ENCODE data around the gene MGAT5.

MGAT5 gene

DNA sequence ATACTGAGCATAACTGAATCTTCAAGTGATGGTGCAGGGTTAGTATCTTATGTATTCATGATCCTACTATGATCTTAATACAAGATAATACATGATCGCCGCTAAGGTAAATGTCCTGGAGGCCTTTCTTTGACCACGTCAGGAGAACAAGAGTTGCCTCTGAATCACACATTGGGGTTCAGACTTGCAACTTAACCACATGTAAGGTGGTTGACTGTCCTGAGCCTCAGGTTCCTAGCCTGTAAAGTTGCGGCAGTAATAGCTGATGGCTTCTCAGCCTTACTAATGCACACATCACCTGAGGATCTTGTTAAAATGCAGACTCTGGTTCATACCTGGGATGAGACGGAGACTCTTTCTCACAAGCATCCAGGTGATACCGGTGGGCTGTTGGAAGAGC lies 112.5 kb downstream of the MGAT5 start:
- Histone ChIP-seq H3K4me1 (ENCODE audit: low read length) (peaks cover 15% of the 10 kb centered on the region), H3K9ac (ENCODE audit: low read length) (no peak overlapping the region), H3K4me2 (ENCODE audit: low read length) (no peak overlapping the region)

DNA sequence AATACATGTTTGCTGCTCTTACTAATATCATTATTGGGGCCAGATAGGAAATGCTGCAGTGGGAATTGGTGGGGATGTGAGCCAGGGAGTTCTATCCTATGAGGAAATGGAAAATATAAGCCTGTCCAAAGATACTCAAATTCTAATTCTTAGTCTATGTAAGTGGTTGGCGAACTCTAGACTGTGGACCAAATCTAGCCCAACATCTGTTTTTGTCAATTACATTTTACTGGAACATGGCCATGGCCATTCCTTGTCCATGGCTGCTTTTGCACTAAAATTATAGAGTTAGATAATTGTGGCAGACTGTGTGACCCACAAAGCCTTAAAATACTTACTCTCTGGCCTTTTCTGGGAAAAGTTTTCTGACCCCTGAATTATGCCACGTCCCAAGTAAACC lies 113.3 kb downstream of the MGAT5 start:
- H3K4me1 ChIP-seq (ENCODE audit: low read length): peaks cover 15% of the 10 kb centered on the region
- TF ChIP-seq EZH2phosphoT487 (IDR thresholded peaks at IDR 0.05; ENCODE audit: low read depth): no peak
- TF ChIP-seq CTCF (IDR thresholded peaks at IDR 0.05; ENCODE audit: low read depth, low read length): no peak
- no peaks in the 10 kb centered on the region for H3K27me3 ChIP-seq (ENCODE audit: low read depth, low read length)
- H4K20me1 ChIP-seq (ENCODE audit: insufficient read depth, low read length): no peaks in the 10 kb centered on the region
- no peaks in the 10 kb centered on the region for H3K9me3 ChIP-seq (ENCODE audit: insufficient read depth, low read length)
- H3K36me3 ChIP-seq (replicated peaks; ENCODE audit: low read depth, low read length): no peaks in the 10 kb centered on the region
- no peak overlapping the region for H2AFZ ChIP-seq (ENCODE audit: low read depth, low read length)
- H3K79me2 ChIP-seq (ENCODE audit: low read length): no peaks in the 10 kb centered on the region
- no peak overlapping the region for H3K4me2 ChIP-seq (ENCODE audit: low read length)
- H3K4me3 ChIP-seq (ENCODE audit: low read length): no peak overlapping the region
- H3K27ac ChIP-seq (ENCODE audit: low read length): no peak overlapping the region
- H3K9ac ChIP-seq (ENCODE audit: low read length): no peak overlapping the region

More for the DNA sequence above, 112.5 kb downstream of the MGAT5 start:
- H3K27me3 ChIP-seq (ENCODE audit: low read depth, low read length): no peaks in the 10 kb centered on the region
- no peak overlapping the region for H3K4me3 ChIP-seq (ENCODE audit: low read length)
- H4K20me1 ChIP-seq (ENCODE audit: insufficient read depth, low read length): no peaks in the 10 kb centered on the region
- H3K27ac ChIP-seq (ENCODE audit: low read length): no peak overlapping the region
- no peak overlapping the region for H2AFZ ChIP-seq (ENCODE audit: low read depth, low read length)
- H3K36me3 ChIP-seq (replicated peaks; ENCODE audit: low read depth, low read length): no peaks in the 10 kb centered on the region
- TF ChIP-seq CTCF (IDR thresholded peaks at IDR 0.05; ENCODE audit: low read depth, low read length): no peak
- no peak for TF ChIP-seq EZH2phosphoT487 (IDR thresholded peaks at IDR 0.05; ENCODE audit: low read depth)
- H3K79me2 ChIP-seq (ENCODE audit: low read length): no peaks in the 10 kb centered on the region
- H3K9me3 ChIP-seq (ENCODE audit: insufficient read depth, low read length): no peaks in the 10 kb centered on the region

DNA sequence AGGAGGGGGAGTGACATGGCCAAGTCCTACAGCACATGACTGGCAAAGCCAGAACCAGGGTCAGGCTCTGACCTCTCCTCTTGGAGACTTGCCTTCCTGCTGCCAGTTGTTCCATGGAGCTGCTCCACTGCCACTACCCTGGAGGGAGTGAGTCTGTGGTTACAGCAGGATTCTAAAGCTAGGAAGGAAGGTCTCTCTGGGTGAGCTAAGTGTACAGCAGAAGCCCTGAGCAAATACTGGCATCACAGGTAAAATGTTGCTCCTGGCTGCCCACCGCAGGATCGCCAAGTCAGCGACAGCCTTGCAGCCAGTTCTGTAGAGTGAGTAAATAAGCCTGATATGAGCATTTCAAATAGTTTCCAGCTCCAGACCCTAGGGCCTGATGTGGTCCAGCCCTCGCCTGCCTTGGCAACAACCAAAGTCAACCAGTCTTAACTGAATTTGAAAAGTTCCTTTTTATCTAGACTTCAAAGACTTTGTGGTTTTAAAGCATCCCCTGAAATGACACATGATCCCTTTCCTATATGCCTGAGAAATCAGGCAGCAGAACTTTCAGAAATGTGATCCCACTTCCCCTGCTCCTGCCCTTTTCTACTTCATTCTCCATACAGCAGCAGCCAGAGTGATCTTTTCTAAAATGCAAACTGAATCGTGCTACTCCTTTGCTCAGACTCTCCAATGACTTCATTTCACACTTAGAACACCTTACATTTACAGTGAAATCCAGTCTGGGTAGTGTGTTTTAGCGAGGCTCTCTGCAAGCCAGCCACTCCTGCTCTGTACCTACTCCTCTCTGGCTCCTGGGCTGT lies 114.3 kb downstream of the MGAT5 start:
- no peaks in the 10 kb centered on the region for H3K27me3 ChIP-seq (ENCODE audit: low read depth, low read length)
- no peaks in the 10 kb centered on the region for H3K79me2 ChIP-seq (ENCODE audit: low read length)
- H3K4me2 ChIP-seq (ENCODE audit: low read length): no peak overlapping the region
- no peaks in the 10 kb centered on the region for H4K20me1 ChIP-seq (ENCODE audit: insufficient read depth, low read length)
- H3K36me3 ChIP-seq (replicated peaks; ENCODE audit: low read depth, low read length): no peaks in the 10 kb centered on the region
- H3K4me1 ChIP-seq (ENCODE audit: low read length): peaks cover 15% of the 10 kb centered on the region
- no peaks in the 10 kb centered on the region for H3K9me3 ChIP-seq (ENCODE audit: insufficient read depth, low read length)
- no peak overlapping the region for H3K4me3 ChIP-seq (ENCODE audit: low read length)
- H2AFZ ChIP-seq (ENCODE audit: low read depth, low read length): no peak overlapping the region
- no peak for TF ChIP-seq CTCF (IDR thresholded peaks at IDR 0.05; ENCODE audit: low read depth, low read length)
- TF ChIP-seq EZH2phosphoT487 (IDR thresholded peaks at IDR 0.05; ENCODE audit: low read depth): no peak
- H3K27ac ChIP-seq (ENCODE audit: low read length): no peak overlapping the region
- H3K9ac ChIP-seq (ENCODE audit: low read length): no peak overlapping the region

DNA sequence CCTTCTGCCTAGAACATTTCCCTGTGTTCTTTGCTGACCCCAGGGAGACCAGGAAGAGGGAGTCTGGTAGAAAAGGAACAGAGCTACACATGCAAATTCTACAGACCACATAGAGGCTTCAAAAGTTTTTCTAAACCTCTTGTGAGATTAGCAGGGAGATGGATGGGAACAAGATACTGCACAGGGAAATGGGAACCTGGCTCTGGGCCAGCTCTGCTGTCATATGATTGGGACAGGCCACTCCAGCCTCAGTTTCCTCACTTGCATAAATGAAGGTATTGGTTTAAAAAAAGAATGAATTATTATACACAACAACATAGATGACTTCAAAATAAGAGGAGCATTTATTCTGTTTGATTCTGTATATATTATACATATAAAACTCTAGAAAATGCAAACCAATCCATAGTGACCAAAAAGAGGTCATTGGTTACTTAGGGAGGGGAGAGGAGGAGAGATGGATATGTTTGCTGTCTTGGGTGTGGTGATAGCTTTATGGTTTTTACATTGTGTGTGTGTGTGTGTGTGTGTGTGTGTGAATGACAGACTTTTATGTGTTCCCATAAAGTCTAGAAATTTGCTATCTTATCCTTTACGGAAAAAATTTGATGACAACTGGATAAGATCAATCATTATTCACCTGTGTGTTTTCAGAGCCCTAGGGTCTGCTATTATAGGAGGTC lies 115.5 kb downstream of the MGAT5 start:
- no peaks in the 10 kb centered on the region for H3K79me2 ChIP-seq (ENCODE audit: low read length)
- H3K27ac ChIP-seq (ENCODE audit: low read length): no peak overlapping the region
- peaks cover 15% of the 10 kb centered on the region for H3K4me1 ChIP-seq (ENCODE audit: low read length)
- no peaks in the 10 kb centered on the region for H3K36me3 ChIP-seq (replicated peaks; ENCODE audit: low read depth, low read length)
- H2AFZ ChIP-seq (ENCODE audit: low read depth, low read length): no peak overlapping the region
- H3K9me3 ChIP-seq (ENCODE audit: insufficient read depth, low read length): no peaks in the 10 kb centered on the region
- no peaks in the 10 kb centered on the region for H4K20me1 ChIP-seq (ENCODE audit: insufficient read depth, low read length)
- TF ChIP-seq CTCF (IDR thresholded peaks at IDR 0.05; ENCODE audit: low read depth, low read length) (no peak), EZH2phosphoT487 (IDR thresholded peaks at IDR 0.05; ENCODE audit: low read depth) (no peak)
- H3K9ac ChIP-seq (ENCODE audit: low read length): no peak overlapping the region
- no peaks in the 10 kb centered on the region for H3K27me3 ChIP-seq (ENCODE audit: low read depth, low read length)
- H3K4me3 ChIP-seq (ENCODE audit: low read length): no peak overlapping the region
- H3K4me2 ChIP-seq (ENCODE audit: low read length): no peak overlapping the region

Data from OCI-LY3 (cell line).